GM18526 (cell line): ENCODE data around the gene CD52.
A peak's percentile ranks its signal among the peaks of the same experiment; 100 is the strongest.

ENCODE experiments used
- POLR2A ChIP-seq: IDR thresholded peaks from 3 replicates; pipeline ENCODE4 v1.6.1; 2011; ENCODE audit not compliant: insufficient read length; ENCODE audit errors: extremely low read depth

CD52 gene

DNA sequence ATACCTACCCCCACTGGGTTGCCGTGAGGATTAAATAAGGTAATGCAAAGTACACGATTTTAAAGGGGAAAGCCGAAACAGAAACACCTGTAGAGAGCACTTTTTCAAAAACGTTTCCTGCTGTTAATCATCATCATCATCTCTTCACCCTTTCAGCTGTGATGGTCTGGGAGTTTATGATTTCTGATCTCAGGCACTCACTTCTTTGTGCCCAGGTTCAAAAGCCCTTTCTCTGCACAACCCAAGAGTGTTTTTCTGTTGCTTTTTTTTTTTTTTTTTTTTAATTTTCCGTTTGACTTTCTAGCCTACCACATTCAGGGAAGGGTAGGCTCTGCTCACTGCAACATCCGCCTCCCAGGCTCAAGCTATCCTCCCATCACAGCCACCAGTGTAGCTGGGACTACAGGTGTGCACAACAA is 10.4 kb upstream of the CD52 start:
- no peak for TF ChIP-seq POLR2A

DNA sequence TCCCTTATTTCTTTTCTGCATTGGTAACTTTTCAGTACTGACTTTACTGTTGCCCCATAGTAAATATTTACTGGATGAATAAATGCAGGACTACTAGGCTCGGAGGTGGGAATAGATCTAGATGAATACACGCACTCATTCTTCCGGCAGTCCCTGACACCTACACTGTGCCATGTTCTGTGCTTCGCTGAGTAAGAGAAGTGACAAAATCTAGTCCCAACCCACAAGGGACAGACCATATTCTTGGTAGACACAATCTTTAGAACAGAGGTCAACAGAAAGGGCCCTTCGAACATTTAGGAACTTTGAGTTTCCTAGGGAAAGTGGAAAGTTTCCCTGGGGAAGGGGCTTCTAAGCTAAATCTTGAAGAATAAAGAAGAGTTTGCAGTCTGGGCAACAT is 3.3 kb upstream of the CD52 start:
- TF ChIP-seq POLR2A = no peak

DNA sequence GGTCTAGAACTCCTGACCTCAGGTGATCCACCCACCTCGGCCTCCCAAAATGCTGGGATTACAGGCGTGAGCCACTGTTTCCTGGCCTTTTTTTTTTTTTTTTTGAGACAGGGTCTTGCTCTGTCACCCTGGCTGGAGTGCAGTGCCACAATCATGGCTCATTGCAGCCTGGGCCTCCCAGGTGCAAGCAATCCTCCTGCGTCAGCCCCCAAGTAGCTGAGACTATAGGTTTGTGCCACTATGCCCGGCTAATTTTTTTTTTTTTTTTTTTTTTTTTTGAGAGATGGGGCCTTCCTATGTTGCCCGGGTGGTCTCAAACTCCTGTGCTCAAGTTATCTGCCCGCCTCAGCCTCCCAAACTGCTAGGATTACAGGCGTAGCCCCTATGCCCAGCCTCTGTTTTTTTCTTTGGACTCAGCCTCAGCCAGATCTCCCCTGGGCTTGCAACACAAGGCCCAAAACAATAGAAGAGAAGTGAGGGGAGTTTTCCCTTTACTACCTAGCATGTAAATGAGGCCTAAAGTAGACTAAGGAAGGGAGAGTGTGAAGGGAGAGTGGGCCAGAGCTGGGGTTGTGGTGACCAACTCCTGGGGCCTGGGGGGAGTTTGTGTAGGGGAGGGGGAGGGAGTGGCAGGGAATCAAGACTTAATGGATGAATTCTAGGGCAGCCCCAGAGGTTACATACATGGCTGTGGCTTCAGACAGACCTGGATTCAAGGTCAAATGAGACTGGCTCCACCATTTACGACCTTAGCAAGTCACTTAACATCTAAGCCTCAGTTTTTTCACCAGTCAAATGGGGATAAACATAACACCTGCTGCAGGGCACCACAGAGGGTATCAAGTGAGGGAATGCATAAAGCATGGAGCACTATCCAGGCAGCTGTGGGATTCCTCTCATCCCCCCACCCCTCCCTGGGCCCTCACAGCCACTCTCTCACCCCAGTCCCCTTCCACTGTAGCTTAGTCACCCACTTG is 1.6 kb upstream of the CD52 start:
- no peak for TF ChIP-seq POLR2A

DNA sequence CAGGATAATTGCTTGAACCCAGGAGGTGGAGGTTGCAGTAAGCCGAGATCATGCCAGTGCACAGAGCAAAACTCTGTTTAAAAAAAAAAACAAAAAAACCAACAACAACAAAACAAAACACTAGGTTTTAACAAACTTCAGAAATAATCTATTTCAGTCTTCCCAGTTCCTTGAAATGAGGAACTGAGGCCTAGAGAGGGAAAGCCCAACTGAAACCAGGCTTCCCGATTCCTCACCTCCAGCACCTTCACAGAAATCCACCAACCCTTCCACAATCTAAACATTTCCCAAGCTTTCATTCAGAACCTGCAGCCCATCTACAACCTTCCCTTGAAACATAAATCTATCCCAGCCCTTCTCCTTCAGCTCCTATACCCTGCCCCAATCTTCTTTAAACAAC is 612 bp upstream of the CD52 start:
- no peak for TF ChIP-seq POLR2A

DNA sequence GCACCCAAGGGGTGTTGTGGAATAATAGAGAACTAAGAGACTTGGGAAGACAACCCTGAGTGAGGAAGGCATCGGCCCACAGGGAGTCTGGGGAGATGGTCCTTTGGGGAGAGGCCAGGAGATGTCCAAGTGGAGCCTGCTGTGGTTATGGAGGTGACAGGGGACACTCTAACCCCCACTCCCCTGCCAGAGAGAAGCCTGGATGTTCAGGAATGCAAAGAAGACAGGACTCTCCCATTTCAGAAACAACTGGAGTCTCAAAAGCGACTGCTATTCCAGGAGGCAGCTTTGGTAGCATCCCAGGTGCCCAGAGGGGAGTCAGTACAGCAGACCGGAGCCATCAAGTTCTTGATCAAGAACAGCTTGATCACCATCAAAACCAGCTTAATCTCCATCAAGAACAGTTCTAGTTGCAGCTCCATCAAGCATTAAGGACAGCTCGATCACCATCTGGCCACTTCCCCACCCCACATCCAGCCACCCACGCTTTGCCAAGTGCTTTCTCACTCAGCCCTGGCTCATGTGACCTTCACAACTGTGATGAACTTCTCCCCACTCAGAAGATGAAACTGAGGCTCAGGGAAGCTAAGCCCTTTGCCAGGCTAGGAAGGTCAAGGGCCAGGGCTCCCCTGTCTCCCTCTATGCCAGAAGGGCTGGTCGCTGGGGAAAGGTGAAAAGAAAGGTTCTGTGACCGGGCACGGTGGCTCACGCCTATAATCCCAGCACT is 743 bp downstream of the CD52 start:
- TF ChIP-seq POLR2A = peak; percentile 37

DNA sequence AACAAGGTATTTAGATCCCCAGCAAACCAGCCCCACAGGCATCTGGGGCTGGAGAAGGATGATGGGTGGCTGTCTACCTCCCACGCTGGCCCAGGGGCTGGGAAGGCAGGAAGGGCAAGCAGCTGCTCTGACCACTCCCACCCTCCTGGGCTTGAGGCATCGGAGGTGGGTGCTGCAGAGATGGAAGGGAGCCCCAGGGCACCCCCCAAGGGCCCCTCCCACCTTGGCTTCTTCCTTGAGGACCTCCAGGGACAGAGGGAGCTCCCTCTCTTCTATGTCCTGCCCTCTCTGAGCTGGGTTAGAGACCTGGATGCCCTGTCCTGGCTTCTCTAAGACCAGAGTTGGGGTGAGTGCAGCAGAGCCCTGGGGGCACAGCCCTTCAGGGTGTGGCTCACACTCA is 3.1 kb downstream of the CD52 start:
- TF ChIP-seq POLR2A = no peak

DNA sequence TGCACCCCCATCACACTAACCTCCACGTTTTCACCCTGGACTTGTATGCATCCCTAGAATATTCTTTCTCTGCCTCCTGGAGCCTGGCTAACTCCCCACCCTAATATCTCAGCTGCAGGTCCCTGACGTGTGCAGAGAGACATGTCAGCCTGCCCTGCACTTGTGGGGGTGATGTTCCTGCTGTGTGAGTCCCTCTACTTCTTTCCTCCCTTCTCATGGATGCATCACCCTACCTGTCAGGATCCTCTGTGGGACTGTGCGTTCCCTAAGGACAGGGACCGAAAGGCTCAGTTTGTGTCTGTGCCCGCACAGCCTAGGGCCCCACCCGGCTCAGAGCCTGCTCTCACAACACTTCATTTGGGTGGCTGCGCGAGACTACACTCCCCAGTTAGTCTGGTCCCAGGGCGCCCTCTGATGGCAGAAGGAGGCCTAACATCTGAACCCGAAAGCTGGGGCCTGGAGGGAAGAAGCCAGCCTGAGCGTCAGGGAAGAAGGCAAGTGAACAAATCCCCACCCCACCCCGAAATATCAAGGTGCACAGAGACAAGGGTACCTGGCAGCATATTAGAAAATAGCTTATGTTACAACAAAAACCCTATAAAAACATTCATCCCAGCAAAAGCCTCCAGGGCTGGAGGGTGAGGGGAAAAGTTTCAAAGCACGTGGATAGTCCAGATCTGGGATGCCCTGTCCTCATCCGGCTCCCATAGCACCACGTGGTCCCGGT is 3.7 kb downstream of the CD52 start:
- peak; percentile 10 for TF ChIP-seq POLR2A

DNA sequence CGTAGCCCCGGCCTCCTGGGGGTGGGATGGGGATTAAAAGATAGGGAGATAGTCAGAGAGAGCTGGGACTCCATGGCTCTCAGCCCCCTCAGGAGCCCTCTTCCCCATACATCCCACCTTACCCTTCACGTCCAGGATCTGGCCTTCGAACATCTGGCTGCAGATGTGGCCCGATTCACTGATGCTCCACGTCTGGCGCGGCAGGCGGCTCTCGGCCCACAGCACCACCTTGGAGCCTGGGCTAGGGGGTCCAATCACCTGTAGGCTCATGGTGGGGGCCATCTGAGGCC is 4.2 kb downstream of the CD52 start:
- no peak for TF ChIP-seq POLR2A

DNA sequence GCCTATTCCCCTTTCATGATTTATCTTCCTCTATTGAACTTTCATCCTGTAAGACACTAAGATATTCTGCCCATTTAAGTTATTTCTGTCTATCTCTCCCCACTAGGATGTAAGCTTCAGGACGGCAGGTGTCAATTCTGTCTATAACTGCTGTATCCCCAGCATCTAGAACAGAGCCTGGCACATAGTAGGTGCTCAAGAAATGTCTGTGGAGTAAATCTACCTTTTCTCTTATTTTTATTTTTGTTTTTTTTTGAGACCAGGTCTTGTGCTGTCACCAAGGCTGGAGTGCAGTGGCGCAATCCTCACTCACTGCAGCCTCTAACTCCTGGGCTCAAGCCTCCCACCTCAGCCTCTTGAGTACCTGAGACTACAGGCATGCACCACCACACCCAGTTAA is 5.6 kb downstream of the CD52 start:
- TF ChIP-seq POLR2A = no peak

DNA sequence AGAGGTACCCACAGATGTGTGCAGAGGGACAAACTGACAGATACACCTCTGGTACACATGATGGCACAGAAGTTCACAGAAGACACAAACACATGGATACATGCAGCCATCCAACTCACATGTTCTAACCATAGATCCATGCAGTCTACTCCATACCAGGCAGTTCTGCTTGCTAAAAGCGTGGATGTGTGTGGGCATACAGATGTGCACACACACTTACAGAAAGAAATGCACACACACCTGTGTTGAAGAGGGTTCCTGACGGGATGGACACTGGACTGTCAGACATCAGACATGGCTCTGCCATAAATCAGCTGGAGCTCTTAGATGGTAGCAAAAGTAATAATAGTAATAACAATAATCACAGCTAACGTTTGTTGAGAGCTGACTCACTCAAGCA is 6.8 kb downstream of the CD52 start:
- TF ChIP-seq POLR2A = no peak

DNA sequence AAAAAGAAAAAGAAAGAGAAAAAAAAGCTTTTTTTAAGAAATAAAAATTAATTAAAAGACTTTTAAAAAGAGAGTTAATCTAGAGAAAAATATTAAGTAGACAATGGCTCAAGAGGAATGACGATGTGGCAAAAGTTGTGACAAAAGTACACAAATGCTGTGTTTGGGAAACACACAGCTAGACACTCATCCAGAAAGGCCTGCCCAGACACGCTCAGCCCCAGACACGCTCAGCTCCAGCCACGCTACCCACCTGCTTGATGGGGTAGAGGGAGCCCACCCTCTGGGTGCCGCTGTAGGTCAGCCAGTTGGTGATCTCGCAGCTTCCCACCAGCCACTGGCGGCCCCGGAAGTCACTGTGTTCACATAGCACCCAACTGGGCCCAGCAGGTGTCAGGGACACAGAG is 10.2 kb downstream of the CD52 start:
- no peak for TF ChIP-seq POLR2A

DNA sequence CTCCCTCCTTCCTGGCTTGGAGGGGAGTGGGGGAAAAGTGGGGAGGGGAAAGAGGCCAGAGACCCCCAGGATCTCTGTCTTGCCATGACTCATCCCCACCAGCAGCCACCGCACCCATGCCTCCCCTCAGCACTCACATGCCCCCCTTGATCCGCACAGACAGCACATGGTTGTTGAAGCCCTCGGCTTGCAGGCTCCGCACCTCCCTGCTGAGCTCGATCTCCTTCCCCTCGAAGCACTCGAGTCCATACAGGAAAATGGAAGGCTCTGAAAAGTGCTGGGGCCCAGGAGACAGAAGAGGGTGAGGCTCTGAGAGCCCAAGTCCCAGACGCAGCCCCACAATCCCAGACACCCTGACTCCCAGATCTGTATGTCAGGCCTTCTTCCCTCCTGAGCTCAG is 10.8 kb downstream of the CD52 start:
- TF ChIP-seq POLR2A = no peak

DNA sequence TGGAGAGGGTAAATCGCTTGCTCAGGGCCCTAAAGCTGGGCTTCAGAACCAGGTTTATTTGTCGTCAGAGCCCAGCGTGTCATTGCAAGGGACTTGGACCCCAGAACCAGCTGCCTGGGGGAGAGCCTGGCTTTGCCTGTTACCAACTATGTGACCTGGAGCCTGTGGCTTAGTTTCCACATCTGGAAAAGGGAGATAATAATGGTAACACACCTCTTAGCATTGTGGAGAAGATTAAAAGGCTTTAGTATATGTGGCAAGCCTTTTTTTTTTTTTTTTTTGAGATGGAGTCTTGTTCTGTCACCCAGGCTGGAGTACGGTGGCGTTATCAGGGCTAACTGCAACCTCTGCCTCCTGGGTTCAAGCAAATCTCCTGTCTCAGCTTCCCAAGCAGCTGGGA is 12.5 kb downstream of the CD52 start:
- TF ChIP-seq POLR2A = no peak

DNA sequence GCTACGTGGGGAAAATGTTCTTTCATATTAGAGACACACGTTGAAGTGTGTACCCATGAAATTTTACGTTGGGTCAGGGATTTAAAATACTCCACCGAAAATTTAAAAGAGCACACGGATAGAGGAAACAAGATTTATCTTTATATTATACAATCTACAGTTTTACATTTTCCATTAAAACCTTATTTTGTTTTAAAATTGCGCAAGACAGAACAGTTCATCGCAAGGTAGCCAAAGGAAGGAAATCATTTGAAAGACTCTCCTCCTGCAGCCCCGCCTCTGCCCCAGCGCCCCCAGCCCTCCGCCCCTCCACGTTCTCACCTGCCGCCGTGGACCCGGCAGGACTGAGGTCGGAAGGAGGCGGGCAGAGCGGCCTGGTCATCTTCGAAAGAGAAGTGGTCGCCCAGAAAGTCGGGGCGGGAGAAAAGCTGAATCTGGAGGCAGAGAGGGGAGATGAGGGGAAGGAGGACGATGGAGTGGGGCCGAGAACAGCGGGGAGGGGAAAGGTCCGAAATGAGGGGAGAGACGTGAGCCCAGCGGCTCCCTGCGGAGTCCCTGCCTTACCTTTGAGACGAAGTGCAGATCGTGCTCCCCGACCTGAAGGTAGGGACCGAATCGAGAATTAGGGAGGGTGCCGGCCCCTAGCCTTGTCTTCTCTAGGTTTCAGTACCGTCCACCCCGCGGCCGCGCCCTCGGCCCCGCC is 18.2 kb downstream of the CD52 start:
- TF ChIP-seq POLR2A = no peak

DNA sequence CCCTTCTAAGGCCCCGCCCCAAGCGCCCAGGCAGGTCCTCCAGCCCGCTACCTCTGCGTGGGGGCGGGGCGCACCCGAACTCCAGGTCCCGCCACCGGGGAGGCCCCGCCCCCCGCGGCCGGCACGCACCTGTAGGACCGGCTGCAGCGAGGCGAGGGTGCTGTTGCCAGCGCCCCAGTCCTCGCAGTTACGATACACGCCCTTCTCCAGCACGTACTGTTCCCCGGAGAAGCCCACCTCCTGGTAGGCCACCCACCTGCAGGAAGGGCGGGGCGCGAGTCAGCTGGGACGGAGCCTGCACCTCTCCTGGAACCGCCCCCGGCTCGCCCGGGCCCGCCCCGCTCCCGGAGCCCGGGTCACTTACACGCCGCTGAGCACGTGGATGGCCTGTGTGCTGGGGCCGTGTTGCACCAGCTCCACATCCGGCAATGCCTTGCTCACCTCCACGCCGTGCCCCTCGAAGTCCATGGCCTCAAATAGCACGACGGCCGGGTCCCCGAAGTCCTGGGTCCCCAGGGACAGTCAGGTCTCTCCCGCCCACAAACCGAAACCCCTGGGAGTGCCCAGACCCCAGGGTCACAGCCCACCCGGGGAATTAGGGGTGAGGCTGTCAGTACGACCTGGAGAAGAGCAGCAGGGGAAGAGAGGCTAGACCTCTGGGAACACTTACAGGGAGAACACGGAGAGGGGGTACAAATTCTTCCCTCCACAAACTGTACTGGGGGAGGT is 18.9 kb downstream of the CD52 start:
- TF ChIP-seq POLR2A = no peak
